Measurements from ENCODE around the gene TSACC.

- no peak for TF ChIP-seq TCF12 (IDR thresholded peaks at IDR 0.05; ENCODE audit: low read depth, low read length)
- no peak for TF ChIP-seq E4F1 (IDR thresholded peaks at IDR 0.05; ENCODE audit: borderline replicate concordance, partially characterized antibody)
- no peak for TF ChIP-seq CBX3 (IDR thresholded peaks at IDR 0.05; ENCODE audit: borderline replicate concordance, low read depth)
- no peak for TF ChIP-seq ZNF687 (IDR thresholded peaks at IDR 0.05)
- no peak for TF ChIP-seq HCFC1 (IDR thresholded peaks at IDR 0.05; ENCODE audit: low read length)
- no peak for TF ChIP-seq ZNF274 (IDR thresholded peaks at IDR 0.05; ENCODE audit: insufficient read depth, insufficient read length)
- TF ChIP-seq ZZZ3 (IDR thresholded peaks at IDR 0.05; ENCODE audit: control insufficient read depth, insufficient read length, low read depth): no peak
- no peak for TF ChIP-seq SMAD1 (IDR thresholded peaks at IDR 0.05; ENCODE audit: low read depth, partially characterized antibody)
Measured at GRCh38 chr1:156390469-156391365, 52.4 kb downstream of the TSACC start.

All from GM12878 (cell line).